ENCODE results near the gene FMN1.

FMN1 gene

GRCh38 chr15:32933236-32933635 lies 261.3 kb downstream of the FMN1 start:
- no peak for DNase-seq (ENCODE audit: low read depth in 2 of 2)

- DNase-seq (ENCODE audit: low read depth in 2 of 2) = no peak
Observed at GRCh38 chr15:32928876-32929275, 265.6 kb downstream of the FMN1 start.

DNA sequence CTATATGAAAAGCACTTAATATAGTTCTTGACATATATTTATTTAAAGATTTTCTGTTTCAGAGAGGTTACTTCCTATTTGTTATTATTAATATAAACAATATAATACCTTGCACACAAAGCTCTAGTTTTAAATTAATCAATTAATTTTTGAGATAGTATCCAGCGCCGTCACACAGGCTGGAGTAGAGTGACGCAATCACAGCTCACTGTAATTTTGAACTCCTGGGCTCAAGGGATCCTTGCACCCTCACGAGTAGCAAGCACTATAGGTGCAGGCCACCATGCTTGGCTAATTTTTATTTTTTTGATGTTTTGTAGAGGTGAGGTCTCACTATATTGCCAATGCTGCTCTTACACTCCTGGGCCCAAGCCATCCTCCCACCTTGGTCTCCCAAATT lies 267.4 kb downstream of the FMN1 start:
- no peak for DNase-seq (ENCODE audit: low read depth in 2 of 2)

GRCh38 chr15:32923176-32923575 lies 271.3 kb downstream of the FMN1 start:
- DNase-seq (ENCODE audit: low read depth in 2 of 2) = no peak

- DNase-seq (ENCODE audit: low read depth in 2 of 2) = no peak
Observed at GRCh38 chr15:32922541-32922940, 272.0 kb downstream of the FMN1 start.

- no peak for DNase-seq (ENCODE audit: low read depth in 2 of 2)
Observed at GRCh38 chr15:32919749-32920414, 274.6 kb downstream of the FMN1 start.

GRCh38 chr15:32918547-32918946 lies 276.0 kb downstream of the FMN1 start:
- DNase-seq (ENCODE audit: low read depth in 2 of 2) = no peak

- DNase-seq (ENCODE audit: low read depth in 2 of 2) = no peak
Observed at GRCh38 chr15:32910839-32911238, 283.7 kb downstream of the FMN1 start.

- no peak for DNase-seq (ENCODE audit: low read depth in 2 of 2)
Observed at GRCh38 chr15:32909431-32909830, 285.1 kb downstream of the FMN1 start.

DNA sequence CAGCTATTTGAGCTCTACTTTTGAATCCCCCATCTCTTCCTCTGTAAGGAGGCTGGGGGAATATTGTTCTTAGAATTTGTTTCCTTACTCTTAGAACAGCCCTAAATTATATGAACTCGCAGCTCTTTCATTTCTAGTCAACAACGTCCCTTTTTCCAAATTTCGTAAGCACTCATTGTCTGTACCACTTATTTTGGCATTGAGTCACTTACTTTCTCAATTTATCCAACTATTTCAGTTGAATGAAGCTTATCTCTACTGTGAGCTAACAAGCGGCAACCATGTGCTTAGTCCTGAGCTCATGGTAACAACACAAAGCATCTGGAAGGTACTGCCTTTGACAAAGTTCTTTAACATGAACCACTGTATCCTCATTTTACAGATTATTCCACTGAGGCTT lies 285.6 kb downstream of the FMN1 start:
- DNase-seq (ENCODE audit: low read depth in 2 of 2) = no peak

DNA sequence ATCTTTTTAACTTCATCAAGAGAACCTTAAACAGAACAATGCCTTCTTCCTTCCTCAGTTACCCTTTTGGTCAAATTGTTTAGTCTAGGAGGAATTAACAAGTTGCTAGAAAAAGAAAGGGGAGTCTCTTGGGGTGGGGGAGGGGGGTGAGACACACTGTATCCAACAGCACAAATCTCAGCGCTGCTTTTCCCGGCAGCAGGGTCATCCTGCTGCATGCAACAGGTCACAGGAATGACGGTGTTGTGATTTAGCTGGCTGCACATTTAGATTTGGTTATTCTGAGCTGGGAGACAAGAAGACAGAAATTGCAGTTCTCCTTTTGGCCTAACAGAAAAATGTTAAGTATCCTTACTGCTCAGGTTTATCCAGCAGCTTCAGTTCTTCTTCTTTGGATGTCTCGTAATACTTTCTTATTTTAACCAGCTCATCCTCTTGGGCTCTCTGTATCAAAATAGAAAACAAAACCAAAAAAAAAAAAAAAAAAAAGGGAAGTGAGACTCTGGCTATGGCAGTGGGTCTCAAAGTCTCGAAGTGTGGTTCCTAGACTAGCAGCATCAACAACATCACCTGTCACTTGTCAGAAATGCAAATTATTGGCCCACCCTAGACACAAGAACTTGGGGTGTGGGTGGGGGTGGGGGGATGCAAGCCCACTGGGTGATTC lies 286.2 kb downstream of the FMN1 start:
- DNase-seq (ENCODE audit: low read depth in 2 of 2) = no peak

GRCh38 chr15:32905481-32905880 lies 289.0 kb downstream of the FMN1 start:
- no peak for DNase-seq (ENCODE audit: low read depth in 2 of 2)

DNA sequence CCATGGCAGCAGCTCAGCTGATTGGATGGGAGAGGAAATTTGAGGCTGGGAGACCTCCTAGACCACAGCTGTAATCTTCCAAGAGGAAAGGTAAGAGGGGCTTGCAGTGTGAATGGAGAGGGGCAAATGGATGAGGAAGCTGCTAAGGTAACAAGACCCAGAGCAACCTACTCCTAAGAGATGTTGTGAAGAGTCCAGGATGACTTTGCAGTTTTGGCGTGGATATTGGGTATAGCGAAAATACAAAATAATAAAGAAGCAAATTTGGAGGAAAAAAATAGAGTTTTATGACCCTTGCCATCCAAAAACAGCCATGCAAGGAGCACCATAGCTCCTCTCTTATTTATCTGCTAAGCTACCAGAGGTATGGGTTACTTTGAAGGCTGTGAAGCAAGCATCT lies 290.1 kb downstream of the FMN1 start:
- DNase-seq (ENCODE audit: low read depth in 2 of 2) = no peak

GRCh38 chr15:32903591-32904290 lies 290.8 kb downstream of the FMN1 start:
- no peak for DNase-seq (ENCODE audit: low read depth in 2 of 2)

DNA sequence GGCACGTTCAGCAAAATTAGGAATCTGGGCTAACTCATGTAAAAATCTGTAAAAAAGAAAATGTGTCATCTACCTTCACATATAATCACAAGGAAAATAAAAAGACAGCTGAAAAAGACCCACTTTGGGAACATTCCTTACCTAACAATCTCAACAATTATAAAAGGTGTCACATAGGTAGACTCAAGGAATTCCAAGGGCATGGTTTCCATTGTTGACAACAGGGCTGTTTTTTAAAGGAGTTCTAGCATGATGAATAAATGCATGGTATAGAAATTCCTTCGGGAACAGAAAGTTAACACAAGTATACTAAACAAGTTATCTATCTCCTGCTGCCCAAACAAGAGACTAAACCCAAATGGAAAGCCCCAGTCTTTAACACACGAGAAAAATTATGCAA lies 292.5 kb downstream of the FMN1 start:
- no peak for DNase-seq (ENCODE audit: low read depth in 2 of 2)

- no peak for DNase-seq (ENCODE audit: low read depth in 2 of 2)
Observed at GRCh38 chr15:32901192-32901591, 293.3 kb downstream of the FMN1 start.

GRCh38 chr15:32899126-32899596 lies 295.4 kb downstream of the FMN1 start:
- no peak for DNase-seq (ENCODE audit: low read depth in 2 of 2)

DNA sequence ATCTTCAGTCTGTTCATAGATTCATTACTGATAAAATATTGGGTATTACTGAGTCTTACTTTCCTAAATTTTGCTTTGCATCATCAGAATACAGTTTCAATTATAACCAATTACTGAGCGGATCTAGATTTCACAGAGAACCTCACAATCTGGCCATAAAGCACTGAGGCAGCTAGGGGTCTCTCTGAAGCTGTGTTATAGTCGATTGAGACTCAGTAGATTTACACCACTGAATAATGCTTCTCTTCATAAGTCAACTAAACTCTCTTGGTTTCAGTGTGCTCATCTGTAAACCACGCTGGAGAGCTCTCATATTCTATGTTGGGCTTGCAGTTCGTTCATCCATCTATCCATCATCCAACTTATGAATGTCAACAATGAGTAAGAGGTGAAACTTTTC lies 296.1 kb downstream of the FMN1 start:
- no peak for DNase-seq (ENCODE audit: low read depth in 2 of 2)

- no peak for DNase-seq (ENCODE audit: low read depth in 2 of 2)
Observed at GRCh38 chr15:32893421-32893820, 301.1 kb downstream of the FMN1 start.

DNA sequence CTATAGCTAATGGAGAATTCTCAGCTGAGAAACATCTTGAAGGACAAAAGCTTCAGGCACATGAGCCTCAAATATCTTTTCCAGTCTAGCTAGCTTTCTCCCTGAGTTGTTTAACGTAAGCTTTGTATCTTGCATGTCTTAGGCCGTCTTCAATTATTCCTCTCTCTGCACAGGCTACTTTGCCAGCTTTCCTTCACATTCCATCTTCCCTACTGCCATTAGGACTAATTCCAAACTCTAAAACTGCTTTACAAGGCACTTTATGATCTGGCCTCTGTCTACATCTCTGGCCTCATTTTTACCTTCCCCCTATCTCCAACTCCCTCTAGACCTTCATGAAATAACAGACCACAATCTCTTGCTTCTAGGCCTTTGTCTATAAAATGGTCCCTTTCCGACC lies 305.3 kb downstream of the FMN1 start:
- no peak for DNase-seq (ENCODE audit: low read depth in 2 of 2)

- DNase-seq (ENCODE audit: low read depth in 2 of 2) = no peak
Observed at GRCh38 chr15:32888221-32888761, 306.2 kb downstream of the FMN1 start.

- DNase-seq (ENCODE audit: low read depth in 2 of 2) = no peak
Observed at GRCh38 chr15:32887090-32887489, 307.4 kb downstream of the FMN1 start.

DNA sequence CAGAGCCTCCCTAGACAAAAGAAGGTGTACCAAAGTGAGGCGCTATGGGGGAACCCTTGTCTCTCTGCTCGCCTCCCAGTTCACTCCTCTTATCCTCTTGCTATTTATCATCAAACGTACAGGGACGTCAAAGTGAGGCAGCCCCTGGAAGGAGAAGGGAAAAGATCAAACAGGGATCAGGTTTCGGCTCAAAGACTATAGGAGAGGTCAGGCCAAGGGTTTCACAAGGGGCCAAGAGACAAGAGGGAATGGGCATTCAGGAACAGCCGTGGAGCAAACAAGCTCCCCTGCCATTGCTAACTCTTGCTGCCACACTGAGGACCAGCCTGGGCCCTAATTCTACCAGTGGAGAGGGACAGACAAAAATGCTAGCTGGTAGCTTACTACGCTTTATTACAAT lies 308.1 kb downstream of the FMN1 start:
- DNase-seq (ENCODE audit: low read depth in 2 of 2) = no peak

All from stimulated activated CD4-positive, alpha-beta T cell treated with anti-CD3 and anti-CD28 coated beads, Interleukin-12 subunit alpha, Interleukin-12 subunit beta, amount 100 ng/mL, for 24 hours (primary cell).